SU-DHL-6 (cell line): ENCODE measurements around the gene RNFT2.

Experiments used
- EZH2phosphoT487 ChIP-seq: fragments of 200-600 bp; sonication (generic), shearing (Covaris generic); conservative IDR thresholded peaks from 2 replicates; pipeline ENCODE4 v1.6.1; 2018; ENCODE audit warnings: mild to moderate bottlenecking, antibody characterized with exemption, low read length, moderate library complexity, mixed read lengths
- TF ChIP-seq, protein P1 (sequence below): fragments of 200-600 bp; sonication (generic); IDR thresholded peaks from one replicate; pipeline ENCODE4 v1.5.1; 2017; ENCODE audit warnings: antibody characterized with exemption, mild to moderate bottlenecking, low read length, moderate library complexity; ENCODE audit not compliant: insufficient read depth, poor library complexity, severe bottlenecking

DNA sequence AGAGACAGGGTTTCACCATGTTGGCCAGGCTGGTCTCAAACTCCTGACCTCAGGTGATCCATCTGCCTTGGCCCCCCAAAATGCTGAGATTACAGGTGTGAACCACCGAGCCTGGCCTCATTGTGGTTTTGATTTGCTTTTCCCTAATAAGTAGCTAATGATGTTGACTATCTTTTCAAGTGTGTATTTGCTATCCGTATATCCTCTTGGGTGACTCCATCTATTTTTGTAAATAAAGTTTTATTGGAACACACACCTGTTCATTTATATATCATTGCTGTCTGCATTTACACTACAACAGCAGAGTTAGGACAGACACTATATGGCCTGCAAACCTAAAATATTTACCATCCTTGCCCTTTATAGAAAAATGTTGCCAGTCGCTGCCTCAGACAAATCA, 156.8 kb downstream of the RNFT2 start:
- TF ChIP-seq, protein P1, sequence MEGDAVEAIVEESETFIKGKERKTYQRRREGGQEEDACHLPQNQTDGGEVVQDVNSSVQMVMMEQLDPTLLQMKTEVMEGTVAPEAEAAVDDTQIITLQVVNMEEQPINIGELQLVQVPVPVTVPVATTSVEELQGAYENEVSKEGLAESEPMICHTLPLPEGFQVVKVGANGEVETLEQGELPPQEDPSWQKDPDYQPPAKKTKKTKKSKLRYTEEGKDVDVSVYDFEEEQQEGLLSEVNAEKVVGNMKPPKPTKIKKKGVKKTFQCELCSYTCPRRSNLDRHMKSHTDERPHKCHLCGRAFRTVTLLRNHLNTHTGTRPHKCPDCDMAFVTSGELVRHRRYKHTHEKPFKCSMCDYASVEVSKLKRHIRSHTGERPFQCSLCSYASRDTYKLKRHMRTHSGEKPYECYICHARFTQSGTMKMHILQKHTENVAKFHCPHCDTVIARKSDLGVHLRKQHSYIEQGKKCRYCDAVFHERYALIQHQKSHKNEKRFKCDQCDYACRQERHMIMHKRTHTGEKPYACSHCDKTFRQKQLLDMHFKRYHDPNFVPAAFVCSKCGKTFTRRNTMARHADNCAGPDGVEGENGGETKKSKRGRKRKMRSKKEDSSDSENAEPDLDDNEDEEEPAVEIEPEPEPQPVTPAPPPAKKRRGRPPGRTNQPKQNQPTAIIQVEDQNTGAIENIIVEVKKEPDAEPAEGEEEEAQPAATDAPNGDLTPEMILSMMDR = no peak
- TF ChIP-seq EZH2phosphoT487 = no peak
